ENCODE results near the gene SCRN2.

DNA sequence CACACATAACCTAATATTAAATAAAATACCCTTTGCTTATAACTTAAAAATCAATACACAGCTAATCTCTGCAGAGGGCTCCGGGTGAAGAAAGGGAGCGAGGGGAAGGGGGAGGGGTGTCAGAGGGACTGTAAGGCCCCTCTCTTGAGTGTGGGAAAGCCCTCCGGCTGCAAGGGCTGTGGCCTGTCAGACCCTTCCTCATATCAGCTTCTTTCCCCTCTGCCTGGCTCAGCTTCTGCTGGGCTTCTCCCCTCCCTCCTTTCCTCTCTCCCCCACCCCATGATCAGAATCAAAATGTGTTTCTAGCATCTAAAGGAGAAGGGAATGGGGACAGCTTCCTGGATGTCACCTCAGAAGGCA is 4.6 kb upstream of the SCRN2 start:
- TF ChIP-seq, protein P1, sequence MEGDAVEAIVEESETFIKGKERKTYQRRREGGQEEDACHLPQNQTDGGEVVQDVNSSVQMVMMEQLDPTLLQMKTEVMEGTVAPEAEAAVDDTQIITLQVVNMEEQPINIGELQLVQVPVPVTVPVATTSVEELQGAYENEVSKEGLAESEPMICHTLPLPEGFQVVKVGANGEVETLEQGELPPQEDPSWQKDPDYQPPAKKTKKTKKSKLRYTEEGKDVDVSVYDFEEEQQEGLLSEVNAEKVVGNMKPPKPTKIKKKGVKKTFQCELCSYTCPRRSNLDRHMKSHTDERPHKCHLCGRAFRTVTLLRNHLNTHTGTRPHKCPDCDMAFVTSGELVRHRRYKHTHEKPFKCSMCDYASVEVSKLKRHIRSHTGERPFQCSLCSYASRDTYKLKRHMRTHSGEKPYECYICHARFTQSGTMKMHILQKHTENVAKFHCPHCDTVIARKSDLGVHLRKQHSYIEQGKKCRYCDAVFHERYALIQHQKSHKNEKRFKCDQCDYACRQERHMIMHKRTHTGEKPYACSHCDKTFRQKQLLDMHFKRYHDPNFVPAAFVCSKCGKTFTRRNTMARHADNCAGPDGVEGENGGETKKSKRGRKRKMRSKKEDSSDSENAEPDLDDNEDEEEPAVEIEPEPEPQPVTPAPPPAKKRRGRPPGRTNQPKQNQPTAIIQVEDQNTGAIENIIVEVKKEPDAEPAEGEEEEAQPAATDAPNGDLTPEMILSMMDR (conservative IDR thresholded peaks at IDR 0.05; ENCODE audit: low read depth, low read length) = no peak
- TF ChIP-seq EZH2phosphoT487 (IDR thresholded peaks at IDR 0.05; ENCODE audit: borderline replicate concordance, low read length) = no peak

All from PC-3 (cell line).